SIG-M5 treated with dmso at 0.1 percent for 504 hours (cell line): ENCODE data around the gene GPRC5C.

Experiments used
- DNase-seq: peaks from one replicate; lab custom pipeline; 2025; ENCODE audit not compliant: unreplicated experiment; lab: John Stamatoyannopoulos, UW

GPRC5C gene

GRCh38 chr17:74432766-74433391 is 991 bp downstream of the GPRC5C start:
- DNase-seq: no peak

GRCh38 chr17:74433421-74434121 is 1.7 kb downstream of the GPRC5C start:
- no peak for DNase-seq

- DNase-seq: no peak
Measured at GRCh38 chr17:74435775-74436359, 4.0 kb downstream of the GPRC5C start.

DNA sequence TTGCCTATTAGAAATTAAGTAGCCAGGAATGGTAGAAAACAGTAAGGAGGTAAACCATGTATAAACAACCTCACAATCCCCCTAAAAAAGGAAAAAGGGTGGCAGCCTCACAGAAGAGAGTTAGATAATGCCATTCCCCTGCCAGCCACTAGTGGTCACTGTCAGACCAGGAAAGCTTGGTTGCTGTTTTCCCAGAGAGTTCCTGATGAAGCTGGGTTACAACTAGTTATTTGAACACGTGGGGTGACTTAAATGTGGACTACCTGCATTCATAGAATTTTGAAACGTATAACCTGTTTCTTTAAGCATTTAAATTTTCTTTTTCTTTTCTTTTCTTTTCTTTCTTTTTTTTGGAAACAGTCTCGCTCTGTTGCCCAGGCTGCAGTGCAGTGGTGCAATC is 5.8 kb downstream of the GPRC5C start:
- peak; percentile 11 for DNase-seq

GRCh38 chr17:74439691-74440567 is 8.0 kb downstream of the GPRC5C start:
- DNase-seq: no peak

GRCh38 chr17:74441537-74441936 is 9.6 kb downstream of the GPRC5C start:
- no peak for DNase-seq

GRCh38 chr17:74442291-74442669 is 10.4 kb downstream of the GPRC5C start:
- DNase-seq: no peak

DNA sequence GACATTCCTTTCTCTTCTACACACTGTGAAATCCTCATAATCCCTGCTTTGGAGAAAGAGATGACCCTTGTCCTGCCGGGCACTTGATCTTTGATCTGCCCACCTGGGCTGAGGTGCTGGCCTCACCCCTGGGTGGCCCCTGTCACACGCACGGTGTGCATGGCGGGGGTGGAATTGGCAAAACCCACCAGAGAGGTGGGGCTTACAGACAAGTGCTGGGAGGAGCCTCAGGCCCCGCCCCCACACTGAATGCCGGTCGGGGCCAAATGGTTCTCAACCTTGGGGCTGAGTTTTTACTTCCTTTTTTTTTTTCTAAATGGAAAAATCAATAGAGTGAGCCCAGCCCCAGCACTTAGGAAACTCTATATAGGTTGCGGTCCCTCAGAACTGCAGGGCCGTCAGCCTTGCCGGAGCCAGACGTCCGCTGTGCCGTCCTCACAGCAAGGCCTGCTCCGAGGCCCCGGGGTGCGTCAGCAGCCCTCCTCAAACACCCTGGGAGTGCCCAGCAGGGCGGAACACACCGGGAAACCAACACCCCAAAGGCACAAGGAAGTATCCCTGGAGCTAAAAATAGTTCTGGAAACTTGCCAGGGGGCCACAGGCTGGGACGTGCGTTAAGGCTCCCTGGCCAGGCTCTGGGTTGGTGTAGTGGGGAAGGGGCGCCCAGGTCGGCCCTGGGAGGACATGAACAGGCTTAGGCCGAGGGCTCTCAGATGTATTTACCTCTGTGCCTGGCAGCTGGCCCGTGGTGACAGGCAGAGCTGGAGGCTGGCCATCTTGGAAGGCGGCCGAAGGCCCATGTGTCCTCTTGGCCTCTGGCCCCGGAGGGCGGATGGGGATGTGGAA is 11.0 kb downstream of the GPRC5C start:
- peak; percentile 90 for DNase-seq

- no peak for DNase-seq
Measured at GRCh38 chr17:74443516-74444296, 11.8 kb downstream of the GPRC5C start.

DNA sequence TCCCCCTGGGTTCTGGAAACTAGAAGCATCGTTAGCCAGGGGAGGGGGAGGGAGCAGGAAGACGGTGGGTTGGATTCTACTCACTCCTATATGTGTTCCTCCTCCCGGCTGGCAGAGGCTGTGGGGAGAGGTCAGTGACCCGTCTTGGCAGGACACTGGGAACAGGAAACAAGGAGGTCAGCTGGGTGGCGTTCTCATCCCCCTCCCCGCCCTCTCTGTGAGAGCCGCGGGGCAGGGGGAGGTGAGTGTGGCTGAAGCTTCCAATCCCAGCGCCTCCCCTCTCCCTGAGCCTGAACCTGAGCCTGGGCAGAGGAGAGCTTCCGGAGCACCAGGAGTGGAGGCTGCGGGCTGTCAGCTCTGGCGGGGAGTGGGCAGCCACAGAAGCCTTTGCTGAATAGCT is 12.5 kb downstream of the GPRC5C start:
- DNase-seq: no peak

DNA sequence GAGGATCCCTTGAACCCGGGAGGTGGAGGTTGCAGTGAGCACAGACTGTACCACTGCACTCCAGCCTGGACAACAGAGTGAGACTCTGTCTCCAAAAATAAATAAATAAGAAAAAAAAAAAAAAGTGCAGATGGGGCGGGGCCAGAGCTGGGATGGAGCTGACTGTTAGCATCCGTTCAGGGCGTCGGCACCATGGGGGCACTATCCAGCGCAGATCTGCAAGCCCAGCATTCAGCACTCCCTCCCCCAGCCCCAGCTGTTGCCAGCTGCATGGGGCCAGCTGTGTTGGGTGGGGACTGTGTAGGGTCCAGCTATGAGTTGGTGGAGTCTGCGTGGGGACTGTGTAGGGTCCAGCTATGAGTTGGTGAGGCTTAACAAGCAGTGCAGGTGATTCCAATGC is 13.3 kb downstream of the GPRC5C start:
- no peak for DNase-seq

DNA sequence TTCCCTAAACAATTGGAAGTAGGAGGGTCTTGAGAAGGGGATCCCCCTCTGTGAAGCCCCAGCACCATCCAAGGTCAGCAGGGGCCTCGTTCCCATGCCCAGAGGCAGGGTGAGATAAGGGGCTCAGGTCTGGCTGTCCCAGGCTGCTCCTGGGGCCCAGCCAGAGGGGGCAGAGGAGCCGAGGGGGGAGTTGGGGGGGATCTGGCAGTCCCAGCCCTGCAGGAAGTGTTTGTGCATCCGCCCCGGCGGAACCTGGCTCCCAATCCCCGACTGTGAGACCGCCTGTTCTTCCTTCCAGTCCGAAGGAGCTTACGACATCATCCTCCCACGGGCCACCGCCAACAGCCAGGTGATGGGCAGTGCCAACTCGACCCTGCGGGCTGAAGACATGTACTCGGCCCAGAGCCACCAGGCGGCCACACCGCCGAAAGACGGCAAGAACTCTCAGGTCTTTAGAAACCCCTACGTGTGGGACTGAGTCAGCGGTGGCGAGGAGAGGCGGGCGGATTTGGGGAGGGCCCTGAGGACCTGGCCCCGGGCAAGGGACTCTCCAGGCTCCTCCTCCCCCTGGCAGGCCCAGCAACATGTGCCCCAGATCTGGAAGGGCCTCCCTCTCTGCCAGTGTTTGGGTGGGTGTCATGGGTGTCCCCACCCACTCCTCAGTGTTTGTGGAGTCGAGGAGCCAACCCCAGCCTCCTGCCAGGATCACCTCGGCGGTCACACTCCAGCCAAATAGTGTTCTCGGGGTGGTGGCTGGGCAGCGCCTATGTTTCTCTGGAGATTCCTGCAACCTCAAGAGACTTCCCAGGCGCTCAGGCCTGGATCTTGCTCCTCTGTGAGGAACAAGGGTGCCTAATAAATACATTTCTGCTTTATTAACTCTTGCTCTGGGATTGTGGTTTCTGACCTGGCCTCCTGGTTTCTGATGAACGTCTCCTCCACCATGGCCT is 14.9 kb downstream of the GPRC5C start:
- DNase-seq: no peak

- no peak for DNase-seq
Measured at GRCh38 chr17:74447628-74448159, 15.8 kb downstream of the GPRC5C start.

- no peak for DNase-seq
Measured at GRCh38 chr17:74448756-74449155, 16.9 kb downstream of the GPRC5C start.

DNA sequence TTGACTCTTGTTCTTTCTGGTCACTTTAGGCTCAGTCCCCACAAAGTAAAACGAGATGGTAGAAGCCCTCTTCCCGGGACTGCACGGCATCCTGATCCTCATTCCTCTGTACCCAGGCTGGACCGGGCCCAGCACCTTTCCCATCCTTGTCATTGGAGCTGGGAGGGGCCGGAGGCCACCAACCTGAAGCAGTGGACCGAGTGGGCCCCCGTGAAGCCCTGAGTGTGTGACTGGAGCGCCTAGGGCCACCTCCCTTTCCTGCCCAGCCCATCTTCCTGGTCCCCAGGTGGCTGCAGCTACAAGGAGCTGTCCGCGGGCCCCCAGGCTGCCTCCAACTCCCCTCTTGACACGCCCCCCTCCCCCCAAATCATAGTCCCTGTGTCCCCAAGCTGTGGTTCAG is 17.4 kb downstream of the GPRC5C start:
- DNase-seq: no peak

GRCh38 chr17:74449773-74450172 is 17.9 kb downstream of the GPRC5C start:
- DNase-seq: no peak

GRCh38 chr17:74450231-74450630 is 18.3 kb downstream of the GPRC5C start:
- DNase-seq: no peak

GRCh38 chr17:74450925-74451403 is 19.1 kb downstream of the GPRC5C start:
- no peak for DNase-seq
